ENCODE results near the gene WFDC1.

The WFDC1 gene

DNA sequence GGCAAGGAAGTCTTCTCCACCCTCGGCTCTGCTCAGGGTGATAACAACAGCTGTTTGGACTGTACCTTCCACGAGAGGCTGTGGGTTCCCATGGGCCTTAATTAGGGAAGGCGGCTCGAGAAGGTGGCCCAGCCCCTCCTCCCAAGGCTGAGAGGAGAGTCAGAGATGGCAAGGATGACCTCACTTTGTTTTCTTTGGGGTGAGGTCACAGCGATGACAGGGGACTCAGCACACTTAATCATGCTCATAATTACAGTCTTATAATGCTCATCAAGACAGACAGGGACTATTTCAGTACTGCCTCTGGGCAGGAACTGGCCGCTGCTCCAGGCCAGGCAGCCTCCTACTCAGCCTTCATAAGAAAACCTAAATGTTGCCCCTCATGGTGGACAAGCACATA is 19.7 kb downstream of the WFDC1 start:
- TF ChIP-seq, protein P1, sequence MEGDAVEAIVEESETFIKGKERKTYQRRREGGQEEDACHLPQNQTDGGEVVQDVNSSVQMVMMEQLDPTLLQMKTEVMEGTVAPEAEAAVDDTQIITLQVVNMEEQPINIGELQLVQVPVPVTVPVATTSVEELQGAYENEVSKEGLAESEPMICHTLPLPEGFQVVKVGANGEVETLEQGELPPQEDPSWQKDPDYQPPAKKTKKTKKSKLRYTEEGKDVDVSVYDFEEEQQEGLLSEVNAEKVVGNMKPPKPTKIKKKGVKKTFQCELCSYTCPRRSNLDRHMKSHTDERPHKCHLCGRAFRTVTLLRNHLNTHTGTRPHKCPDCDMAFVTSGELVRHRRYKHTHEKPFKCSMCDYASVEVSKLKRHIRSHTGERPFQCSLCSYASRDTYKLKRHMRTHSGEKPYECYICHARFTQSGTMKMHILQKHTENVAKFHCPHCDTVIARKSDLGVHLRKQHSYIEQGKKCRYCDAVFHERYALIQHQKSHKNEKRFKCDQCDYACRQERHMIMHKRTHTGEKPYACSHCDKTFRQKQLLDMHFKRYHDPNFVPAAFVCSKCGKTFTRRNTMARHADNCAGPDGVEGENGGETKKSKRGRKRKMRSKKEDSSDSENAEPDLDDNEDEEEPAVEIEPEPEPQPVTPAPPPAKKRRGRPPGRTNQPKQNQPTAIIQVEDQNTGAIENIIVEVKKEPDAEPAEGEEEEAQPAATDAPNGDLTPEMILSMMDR (IDR thresholded peaks at IDR 0.05; ENCODE audit: unreplicated experiment in 3 of 3) = no peak
- H3K36me3 Mint-ChIP-seq (ENCODE audit: low read depth) = no peaks in the 10 kb centered on the region
- peaks cover 5% of the 10 kb centered on the region for H3K4me1 Mint-ChIP-seq
- no peak overlapping the region for H3K4me3 Mint-ChIP-seq
- H3K9me3 Mint-ChIP-seq = peaks cover 5% of the 10 kb centered on the region
- peaks cover 54% of the 10 kb centered on the region for H3K27me3 Mint-ChIP-seq (ENCODE audit: low read depth)
- no peak overlapping the region for H3K27ac Mint-ChIP-seq

DNA sequence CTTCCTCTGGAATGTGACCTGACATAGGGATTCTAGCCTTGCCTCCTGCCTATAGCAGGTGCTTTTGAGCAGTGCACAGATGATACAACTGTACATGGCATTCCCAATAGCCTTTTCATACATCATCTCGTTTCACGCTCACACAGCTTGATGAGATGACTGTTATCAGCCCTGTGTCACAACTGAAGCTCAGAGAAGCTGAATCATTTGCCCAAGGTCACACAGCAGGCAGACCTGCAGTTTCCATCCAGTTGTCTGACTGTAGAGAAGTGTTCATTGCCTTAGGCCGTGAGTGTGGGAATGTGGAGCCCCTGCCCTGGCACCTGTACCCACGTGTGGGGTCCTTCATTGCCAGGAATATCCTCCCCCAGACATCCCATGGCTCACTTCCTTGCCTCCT is 20.1 kb downstream of the WFDC1 start:
- TF ChIP-seq, protein P1 (IDR thresholded peaks at IDR 0.05; ENCODE audit: unreplicated experiment in 3 of 3) = no peak
- Mint-ChIP-seq H3K9me3 (peaks cover 5% of the 10 kb centered on the region), H3K4me1 (peaks cover 5% of the 10 kb centered on the region), H3K4me3 (no peak overlapping the region), H3K27ac (no peak overlapping the region), H3K27me3 (ENCODE audit: low read depth) (peaks cover 50% of the 10 kb centered on the region), H3K36me3 (ENCODE audit: low read depth) (no peaks in the 10 kb centered on the region)

DNA sequence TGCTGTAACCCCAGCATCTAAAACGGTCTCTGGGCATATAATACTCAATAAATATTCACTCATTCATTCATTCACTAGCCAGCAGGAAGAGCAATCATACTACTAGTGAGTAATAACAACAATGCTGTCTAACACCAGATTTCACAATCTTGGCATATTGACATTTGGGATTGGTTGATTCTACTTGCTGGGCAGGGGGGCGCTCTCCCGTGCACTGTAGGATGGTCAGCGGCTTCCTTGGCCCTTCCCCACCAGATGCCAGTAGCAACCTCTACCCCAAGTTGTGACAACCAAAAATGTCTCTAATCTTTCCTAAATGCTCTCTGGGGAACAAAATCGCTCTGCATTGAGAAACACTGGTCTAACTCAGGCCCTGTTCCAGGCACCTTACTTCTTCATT is 20.7 kb downstream of the WFDC1 start:
- Mint-ChIP-seq H3K4me1 (peaks cover 5% of the 10 kb centered on the region), H3K4me3 (no peak overlapping the region), H3K9me3 (peaks cover 5% of the 10 kb centered on the region), H3K27ac (no peak overlapping the region), H3K27me3 (ENCODE audit: low read depth) (peaks cover 45% of the 10 kb centered on the region), H3K36me3 (ENCODE audit: low read depth) (no peaks in the 10 kb centered on the region)
- TF ChIP-seq, protein P1 (IDR thresholded peaks at IDR 0.05; ENCODE audit: unreplicated experiment in 3 of 3) = no peak

DNA sequence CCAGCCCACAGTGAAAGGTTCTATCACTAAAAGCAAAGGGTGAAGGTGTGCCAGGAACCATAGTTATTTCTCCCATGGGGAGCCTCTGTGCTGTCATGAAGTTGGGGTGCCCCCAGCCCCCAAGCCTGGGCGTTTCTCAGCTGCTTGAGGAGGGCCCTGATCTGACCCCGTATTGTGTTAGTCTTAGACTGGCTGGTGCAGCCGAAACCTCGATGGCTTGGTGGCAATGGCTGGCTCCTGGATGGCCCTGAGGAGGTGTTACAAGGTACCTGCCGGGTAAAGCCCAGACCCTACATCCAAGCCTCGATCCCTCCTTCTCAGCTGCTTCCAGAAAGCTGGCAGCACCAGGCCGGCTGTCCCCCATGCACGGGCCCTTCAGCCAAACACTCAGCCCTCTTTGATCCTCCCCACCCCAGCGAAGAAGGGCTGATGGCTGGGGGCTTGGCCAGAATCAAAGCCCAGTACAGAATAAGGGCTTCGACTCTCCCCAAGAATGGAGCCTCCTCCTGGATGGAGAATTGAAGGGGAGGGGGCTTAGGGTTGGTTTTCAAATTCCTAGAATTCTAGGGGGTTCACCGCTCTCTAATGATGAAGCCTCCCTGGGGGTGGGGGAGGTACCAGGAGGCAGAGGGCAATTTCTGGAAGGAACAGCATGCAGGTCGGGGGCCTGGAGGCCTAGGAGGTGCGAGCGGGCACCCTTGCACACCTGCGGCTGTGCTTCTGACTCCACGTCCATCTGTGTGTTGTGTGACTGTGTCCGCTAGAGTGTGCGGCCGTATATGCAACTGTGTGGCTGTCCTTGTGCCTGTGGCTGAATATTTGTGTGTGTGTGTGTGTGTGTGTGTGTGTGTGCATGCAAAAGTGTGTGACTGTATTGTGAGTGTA is 23.7 kb downstream of the WFDC1 start:
- H3K9me3 Mint-ChIP-seq = peaks cover 5% of the 10 kb centered on the region
- H3K4me1 Mint-ChIP-seq = no peaks in the 10 kb centered on the region
- no peaks in the 10 kb centered on the region for H3K36me3 Mint-ChIP-seq (ENCODE audit: low read depth)
- H3K27ac Mint-ChIP-seq = no peak overlapping the region
- TF ChIP-seq, protein P1 (IDR thresholded peaks at IDR 0.05; ENCODE audit: unreplicated experiment in 3 of 3) = no peak
- peaks cover 23% of the 10 kb centered on the region for H3K27me3 Mint-ChIP-seq (ENCODE audit: low read depth)
- H3K4me3 Mint-ChIP-seq = no peak overlapping the region

DNA sequence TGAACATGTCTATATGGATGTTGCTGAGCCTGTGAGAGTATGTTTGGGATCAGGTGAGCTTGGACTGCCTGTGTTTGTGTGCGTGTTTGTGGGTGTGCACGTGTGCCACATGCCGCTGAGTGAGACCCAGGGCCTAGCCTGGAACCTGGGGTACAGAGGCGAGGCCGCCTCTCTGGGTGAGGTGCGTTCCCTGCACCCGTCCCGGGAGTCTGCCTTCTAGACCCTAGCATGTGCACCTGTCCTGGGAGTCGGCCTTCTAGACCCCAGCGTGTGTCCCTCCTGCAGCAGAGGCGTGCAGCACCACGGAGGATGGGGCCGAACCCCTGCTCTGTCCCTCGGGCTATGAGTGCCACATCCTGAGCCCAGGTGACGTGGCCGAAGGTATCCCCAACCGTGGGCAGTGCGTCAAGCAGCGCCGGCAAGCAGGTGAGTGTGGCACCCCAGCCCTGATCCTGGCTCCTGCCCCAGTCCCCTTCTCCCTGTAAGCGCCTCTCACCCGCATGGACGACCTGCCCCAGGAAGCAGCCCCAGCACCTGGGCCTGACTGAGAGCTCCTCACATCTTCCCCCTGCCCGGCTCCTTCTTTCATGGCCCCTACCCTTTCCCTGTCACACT is 24.6 kb downstream of the WFDC1 start:
- H3K36me3 Mint-ChIP-seq (ENCODE audit: low read depth) = no peaks in the 10 kb centered on the region
- no peaks in the 10 kb centered on the region for H3K4me1 Mint-ChIP-seq
- no peak overlapping the region for H3K27ac Mint-ChIP-seq
- peaks cover 5% of the 10 kb centered on the region for H3K9me3 Mint-ChIP-seq
- H3K4me3 Mint-ChIP-seq = no peak overlapping the region
- peaks cover 14% of the 10 kb centered on the region for H3K27me3 Mint-ChIP-seq (ENCODE audit: low read depth)
- TF ChIP-seq, protein P1 (IDR thresholded peaks at IDR 0.05; ENCODE audit: unreplicated experiment in 3 of 3) = no peak

All from nephron (organoid).